22Rv1 (cell line): ENCODE measurements around the gene RHBDD3.
"Not testable (repeated sequence)": the region's sequence is repeated elsewhere in the genome, so short reads cannot be mapped to it uniquely, and the experiment has no call there.

ENCODE experiments used
- H3K27ac ChIP-seq: fragments of 450-650 bp; 2 replicates; pipeline ENCODE4 v1.5.1; 2017
- CTCF ChIP-seq: fragments of 450-650 bp; IDR thresholded peaks from 2 replicates; pipeline ENCODE4 v1.5.1; 2017; ENCODE audit warnings: mild to moderate bottlenecking
- ZFX ChIP-seq: fragments of 450-650 bp; IDR thresholded peaks from 2 replicates; pipeline ENCODE4 v1.6.1; 2017; ENCODE audit warnings: antibody characterized with exemption, borderline replicate concordance

The RHBDD3 gene

DNA sequence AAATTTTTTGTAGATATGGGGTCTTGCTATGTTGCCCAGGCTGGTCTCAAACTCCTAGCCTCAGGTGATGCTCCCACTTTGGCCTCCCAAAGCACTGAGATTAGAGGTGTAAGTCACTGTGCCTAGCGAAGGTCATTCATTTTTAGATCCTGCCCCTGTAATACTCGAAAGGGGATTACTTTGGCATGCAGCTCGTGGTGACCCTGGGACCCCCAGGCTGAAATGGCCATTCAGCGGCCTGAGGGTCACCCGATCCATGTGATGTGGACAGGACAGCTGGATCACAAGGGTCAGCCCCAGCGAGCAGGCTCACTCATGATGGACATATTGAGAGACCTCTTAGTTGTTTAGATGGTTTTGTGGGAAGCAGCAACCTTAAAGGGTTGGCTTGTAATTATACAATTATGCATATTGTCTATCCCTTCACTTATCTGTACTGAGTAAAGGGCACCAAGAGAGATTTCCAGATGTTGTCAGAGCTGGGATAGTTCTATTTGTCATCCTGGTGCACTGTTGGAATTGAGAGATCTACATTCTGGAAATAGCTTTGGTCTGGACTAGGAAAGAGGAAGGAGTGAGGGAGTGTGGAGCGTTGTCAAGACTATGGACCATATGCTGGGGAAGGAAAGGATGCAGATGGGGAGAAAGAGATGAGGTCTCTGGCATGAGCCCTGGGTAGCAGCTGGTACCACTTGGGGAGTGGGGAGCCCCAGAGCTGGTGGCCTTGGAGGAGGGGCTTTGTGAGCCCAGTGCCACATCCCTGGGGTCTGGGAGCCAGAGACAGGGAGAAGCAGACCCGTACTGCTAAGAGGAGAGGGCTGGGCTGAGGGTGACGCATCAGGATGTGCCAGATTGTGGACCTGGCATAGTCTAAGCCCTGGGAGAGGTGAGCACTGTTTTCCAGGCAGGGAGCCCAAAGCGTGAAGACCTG is 15.5 kb downstream of the RHBDD3 start:
- no peak overlapping the region for H3K27ac ChIP-seq
- TF ChIP-seq CTCF (no peak), ZFX (no peak)

- TF ChIP-seq ZFX (no peak), CTCF (no peak)
- no peak overlapping the region for H3K27ac ChIP-seq
Measured at GRCh38 chr22:29251265-29251664, 16.5 kb downstream of the RHBDD3 start.

DNA sequence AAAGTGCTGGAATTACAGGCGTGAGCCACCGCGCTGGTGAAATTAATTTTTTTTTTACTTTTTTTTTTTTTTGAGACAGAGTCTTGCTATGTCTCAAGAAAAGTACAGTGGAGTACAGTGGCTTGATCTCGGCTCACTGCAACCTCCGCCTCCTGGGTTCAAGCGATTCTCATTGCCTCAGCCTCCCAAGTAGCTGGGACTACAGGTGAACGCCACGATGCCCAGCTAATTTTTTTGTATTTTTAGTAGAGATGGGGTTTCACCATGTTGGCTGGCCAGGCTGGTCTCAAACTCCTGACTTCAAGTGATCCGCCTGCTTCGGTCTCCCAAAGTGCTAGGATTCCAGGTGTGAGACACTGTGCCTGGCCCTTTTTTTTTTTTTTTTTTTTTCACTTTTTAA is 19.9 kb downstream of the RHBDD3 start:
- not testable (repeated sequence) for H3K27ac ChIP-seq

DNA sequence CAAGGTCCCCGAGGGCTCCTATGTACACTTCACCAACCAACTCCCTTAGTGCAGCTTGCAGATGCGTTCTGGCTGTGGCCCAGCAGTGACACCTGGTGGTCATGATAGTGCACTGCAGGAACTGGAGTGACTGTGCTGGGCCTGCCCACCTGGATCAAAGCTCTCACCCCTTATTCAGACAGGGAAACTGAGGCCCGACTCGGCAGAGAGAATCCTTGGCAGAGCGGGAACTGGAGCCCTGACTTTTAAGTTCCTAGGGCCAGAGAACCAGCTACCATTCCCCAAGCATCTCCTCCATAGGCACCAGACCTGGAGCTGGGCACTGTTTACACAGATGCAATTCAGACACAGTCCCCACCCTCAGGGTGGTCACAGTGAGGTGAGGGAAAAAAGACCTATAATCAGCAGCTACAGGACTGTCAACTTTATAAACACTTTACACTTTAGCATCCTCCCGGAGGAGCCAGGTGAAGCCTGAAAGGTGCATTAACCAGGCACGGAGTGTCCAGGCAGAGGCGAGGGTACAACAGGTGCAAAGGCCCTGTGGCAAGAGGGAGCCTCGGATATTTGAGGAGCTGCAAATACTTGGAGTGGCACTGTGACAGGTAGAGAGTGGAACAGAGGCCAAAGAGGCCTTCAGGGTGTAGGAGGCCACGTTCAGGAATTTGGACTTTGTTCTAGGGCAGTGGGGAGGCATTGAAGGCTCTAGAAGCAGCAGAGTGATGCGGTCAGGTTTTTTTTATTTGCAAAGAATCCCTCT is 22.0 kb downstream of the RHBDD3 start:
- no peak overlapping the region for H3K27ac ChIP-seq
- TF ChIP-seq ZFX (no peak), CTCF (peak; percentile 98)

DNA sequence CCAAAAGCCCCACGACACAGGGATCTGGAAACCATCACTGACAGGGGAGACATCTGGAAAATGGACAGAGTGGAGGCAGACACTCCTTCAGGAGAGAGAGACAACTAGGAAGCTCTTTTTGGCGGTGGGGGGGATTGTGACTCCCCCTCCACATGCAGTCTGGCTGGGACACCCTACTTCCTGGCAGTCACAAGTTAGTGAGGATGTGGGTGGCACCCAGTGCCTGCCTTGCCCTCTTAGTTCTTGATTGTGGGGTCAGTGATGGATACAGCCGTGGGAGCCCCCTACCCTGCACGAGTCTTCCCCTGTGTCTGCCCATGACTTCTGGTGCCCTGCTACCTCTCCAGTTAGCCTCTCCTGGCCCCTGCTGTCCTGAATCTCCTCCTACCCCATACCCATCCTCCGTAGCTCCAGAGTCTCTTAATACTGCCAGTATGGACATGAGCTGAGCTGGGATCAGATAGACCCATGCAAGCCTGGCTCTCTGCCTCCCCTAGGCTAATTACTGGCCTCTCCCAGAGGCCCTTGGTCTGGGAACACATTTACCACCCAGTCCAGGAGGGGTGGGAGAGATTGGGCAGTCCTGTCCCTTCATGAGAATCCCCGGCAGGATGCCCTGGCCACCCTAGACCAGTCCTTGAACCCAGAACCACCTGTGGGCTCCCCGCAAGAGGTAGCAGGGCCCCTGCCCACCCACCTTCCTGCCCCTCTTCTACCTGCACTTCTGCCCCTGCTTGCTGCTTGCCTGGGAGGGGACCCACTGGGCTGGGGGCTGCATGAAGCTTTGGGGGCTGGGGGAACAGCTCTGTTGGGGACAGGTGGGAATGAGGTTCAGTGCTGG is 22.8 kb downstream of the RHBDD3 start:
- TF ChIP-seq ZFX (no peak), CTCF (no peak)
- no peak overlapping the region for H3K27ac ChIP-seq

DNA sequence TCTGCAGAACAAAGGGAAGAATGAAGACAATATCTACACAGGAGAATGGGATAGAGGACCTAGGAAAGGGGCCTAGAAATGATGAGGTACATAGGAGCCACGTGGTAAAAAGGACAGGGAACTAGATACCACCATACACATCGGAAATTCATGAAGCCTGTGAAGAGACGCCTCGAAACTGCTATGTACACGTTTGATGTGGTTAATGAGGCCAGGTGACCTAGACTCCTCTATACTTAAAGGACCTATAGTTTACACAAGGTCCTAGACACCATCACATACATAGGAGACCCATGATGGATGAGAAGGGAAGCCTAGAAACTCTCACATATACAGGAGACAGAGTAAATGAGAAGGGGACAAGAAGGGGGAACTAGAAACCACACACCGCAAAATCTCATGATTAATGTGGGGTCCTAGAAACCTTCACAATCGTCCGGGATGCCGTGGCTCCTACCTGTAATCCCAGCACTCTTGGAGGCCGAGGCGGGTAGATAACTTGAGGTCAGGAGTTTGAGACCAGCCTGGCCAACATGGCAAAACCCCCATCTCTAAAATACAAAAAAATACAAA is 23.8 kb downstream of the RHBDD3 start:
- H3K27ac ChIP-seq: no peak overlapping the region
- TF ChIP-seq CTCF (no peak), ZFX (no peak)

DNA sequence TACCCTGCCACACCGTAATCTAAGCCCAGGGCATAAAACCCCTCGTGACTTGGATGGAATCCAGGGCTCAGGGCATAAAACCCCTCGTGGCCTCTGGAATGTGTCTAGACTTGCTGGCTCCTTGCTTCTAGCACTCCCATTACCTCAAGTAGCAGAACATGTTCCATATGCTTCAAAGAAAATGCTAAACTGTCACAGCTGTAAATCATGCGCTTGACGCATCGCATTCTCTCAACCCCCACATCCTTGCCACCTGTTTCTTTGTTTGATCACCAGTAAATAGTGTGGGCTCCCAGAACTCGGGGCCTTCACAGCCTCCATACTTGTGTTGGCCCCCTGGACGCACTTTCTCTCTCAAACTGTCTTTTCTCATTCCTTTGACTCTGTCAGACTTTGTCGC is 27.3 kb downstream of the RHBDD3 start:
- H3K27ac ChIP-seq: not testable (repeated sequence)
